Fibroblast of pulmonary artery (primary cell): ENCODE measurements around the gene PRSS36.

Experiments used
- DNase-seq: peaks from one replicate; pipeline ENCODE4 v3.0.0-alpha.2; 2010; ENCODE audit warnings: low read depth
- H3K4me3 ChIP-seq: replicated peaks from 2 replicates; pipeline ENCODE4 v1.5.1; 2011; ENCODE audit warnings: low read depth, mild to moderate bottlenecking, control low read depth, low read length, moderate library complexity
- CTCF ChIP-seq: IDR thresholded peaks from 2 replicates; pipeline ENCODE4 v1.5.1; 2011; ENCODE audit warnings: mild to moderate bottlenecking, control low read depth, low read length, inconsistent platforms; ENCODE audit errors: missing control alignments

The PRSS36 gene

GRCh38 chr16:31099860-31100638 lies 49.8 kb downstream of the PRSS36 start:
- no peak overlapping the region for H3K4me3 ChIP-seq
- peak; percentile 30 for DNase-seq

GRCh38 chr16:31094424-31095120 lies 55.3 kb downstream of the PRSS36 start, which contains the start of gene VKORC1:
Gene VKORC1, minus strand, starts transcription at chr16:31094797. Its CDS starts 68 bp downstream, at chr16:31094729.
- peak; percentile 98 for DNase-seq
- H3K4me3 ChIP-seq: peak within 1 kb of the TSS; percentile 91
- no peak for TF ChIP-seq CTCF

More at GRCh38 chr16:31099860-31100638, 49.8 kb downstream of the PRSS36 start:
- TF ChIP-seq CTCF: no peak

GRCh38 chr16:31094088-31094423 lies 55.8 kb downstream of the PRSS36 start:
- TF ChIP-seq CTCF: no peak
- no peak for DNase-seq
- peak overlapping the region; percentile 91 for H3K4me3 ChIP-seq

GRCh38 chr16:31093132-31093703 lies 56.6 kb downstream of the PRSS36 start:
- DNase-seq: no peak
- no peak for TF ChIP-seq CTCF
- peak overlapping the region; percentile 91 for H3K4me3 ChIP-seq

- H3K4me3 ChIP-seq: no peak overlapping the region
- DNase-seq: no peak
- no peak for TF ChIP-seq CTCF
Measured at GRCh38 chr16:31092330-31092729, 57.5 kb downstream of the PRSS36 start.

GRCh38 chr16:31090540-31090939 lies 59.3 kb downstream of the PRSS36 start:
- H3K4me3 ChIP-seq: no peak overlapping the region
- TF ChIP-seq CTCF: no peak
- no peak for DNase-seq
